SK-N-SH (cell line): ENCODE data around the gene GULP1. TPM values are rescaled to one million over a fixed set of nuclear protein-coding genes. Genes with fewer than 3 reads are reported as not detected.

Experiments used
- CTCF ChIA-PET: fragments of 300-600, 350-600 bp; formaldehyde crosslinking; extraction: SDS; loops from one replicate; lab custom pipeline; 2021; lab: Yijun Ruan, JAX
- POLR2A ChIA-PET: fragments of 350-600 bp; sonication (Branson Sonifier 250); formaldehyde crosslinking; extraction: SDS; loops from one replicate; lab custom pipeline; 2020; ENCODE audit warnings: antibody characterized with exemption, inconsistent platforms; lab: Yijun Ruan, JAX
- DNase-seq: peaks from one replicate; pipeline ENCODE4 v3.0.0; 2012
- H2AFZ ChIP-seq: fragments of 200-600 bp; sonication (generic); 2 replicates; pipeline ENCODE4 v1.8.1; 2016; ENCODE audit warnings: antibody characterized with exemption, mild to moderate bottlenecking, low read depth
- H3F3A ChIP-seq: fragments of 200-600 bp; sonication (generic); replicated peaks from 2 replicates; pipeline ENCODE3; 2016; ENCODE audit warnings: antibody characterized with exemption, mild to moderate bottlenecking; ENCODE audit not compliant: insufficient read depth
- H3K27ac ChIP-seq, 2 experiments: fragments of 200-500 bp in 1 of 2; fragments of 200-600 bp in 1 of 2; sonication (Bioruptor generic) in 1 of 2; sonication (generic), shearing (Covaris generic) in 1 of 2; 2 replicates each; pipeline versions ENCODE4 v1.5.1 to v1.6.1; 2014 to 2016; ENCODE audit warnings: low read depth in 2 of 2, inconsistent platforms in 1 of 2, low read length in 1 of 2, mild to moderate bottlenecking in 1 of 2, mixed read lengths in 1 of 2
- H3K27me3 ChIP-seq: fragments of 200-600 bp; sonication (generic), shearing (Covaris generic); 2 replicates; pipeline ENCODE4 v1.6.1; 2016; ENCODE audit warnings: mixed run types; ENCODE audit not compliant: insufficient read depth
- H3K36me3 ChIP-seq, 2 experiments: fragments of 200-500 bp in 1 of 2; fragments of 200-600 bp in 1 of 2; sonication (Bioruptor generic) in 1 of 2; sonication (generic) in 1 of 2; replicated peaks in 1 of 2; 2 replicates each; pipeline versions ENCODE3 to v1.5.1; 2014 to 2016; ENCODE audit warnings: low read length in 1 of 2, mild to moderate bottlenecking in 1 of 2; ENCODE audit not compliant: insufficient read depth in 2 of 2, control insufficient read depth in 1 of 2
- H3K4me1 ChIP-seq, 2 experiments: fragments of 200-500 bp in 1 of 2; fragments of 200-600 bp in 1 of 2; sonication (Bioruptor generic) in 1 of 2; sonication (generic), shearing (Covaris generic) in 1 of 2; 2 replicates each; pipeline versions ENCODE4 v1.5.1 to v1.6.1; 2014 to 2016; ENCODE audit warnings: low read depth in 1 of 2, low read length in 1 of 2, mixed run types in 1 of 2; ENCODE audit not compliant: insufficient read depth in 2 of 2, control insufficient read depth in 1 of 2
- H3K4me2 ChIP-seq: fragments of 200-600 bp; sonication (generic), shearing (Covaris generic); 2 replicates; pipeline ENCODE4 v1.6.1; 2017; ENCODE audit warnings: mixed run types
- H3K4me3 ChIP-seq, 2 experiments: fragments of 200-500 bp in 1 of 2; fragments of 200-600 bp in 1 of 2; sonication (Bioruptor generic) in 1 of 2; sonication (generic), shearing (Covaris generic) in 1 of 2; 2 replicates each; pipeline versions ENCODE4 v1.5.1 to v1.8.1; 2014 to 2016; ENCODE audit warnings: low read depth in 2 of 2, inconsistent platforms in 1 of 2, low read length in 1 of 2, mild to moderate bottlenecking in 1 of 2, mixed read lengths in 1 of 2, moderate library complexity in 1 of 2
- H3K79me2 ChIP-seq: fragments of 200-600 bp; sonication (generic); 2 replicates; pipeline ENCODE4 v1.8.1; 2017; ENCODE audit warnings: mild to moderate bottlenecking; ENCODE audit not compliant: insufficient read depth
- H3K9ac ChIP-seq: fragments of 200-600 bp; sonication (generic); 2 replicates; pipeline ENCODE4 v1.6.1; 2017; ENCODE audit warnings: mixed run types
- H3K9me2 ChIP-seq: fragments of 200-600 bp; sonication (generic); 2 replicates; pipeline ENCODE4 v1.6.1; 2017; ENCODE audit warnings: mixed run types
- H3K9me3 ChIP-seq: fragments of 200-600 bp; sonication (generic); 2 replicates; pipeline ENCODE4 v1.6.1; 2017; ENCODE audit warnings: mixed run types, mild to moderate bottlenecking, moderate library complexity
- H4K20me1 ChIP-seq: fragments of 200-600 bp; sonication (generic); 2 replicates; pipeline ENCODE4 v1.6.1; 2017; ENCODE audit warnings: mild to moderate bottlenecking, mixed run types; ENCODE audit not compliant: insufficient read depth
- CHD2 ChIP-seq: fragments of 150-350 bp; IDR thresholded peaks from 2 replicates; pipeline ENCODE4 v1.6.1; 2018; ENCODE audit warnings: low read length; ENCODE audit not compliant: partially characterized antibody
- EZH2phosphoT487 ChIP-seq: fragments of 200-600 bp; sonication (generic); IDR thresholded peaks from 2 replicates; pipeline ENCODE4 v1.6.1; 2017; ENCODE audit warnings: low read depth, mixed run types, mild to moderate bottlenecking, antibody characterized with exemption, moderate library complexity, borderline replicate concordance
- FOSL2 ChIP-seq: IDR thresholded peaks from 2 replicates; pipeline ENCODE4 v1.4.0; 2012; ENCODE audit warnings: low read depth, mild to moderate bottlenecking, moderate library complexity, borderline replicate concordance
- FOXJ3 ChIP-seq: sonication (generic); formaldehyde crosslinking; IDR thresholded peaks from 2 replicates; pipeline ENCODE4 v1.5.1; 2020; ENCODE audit warnings: mild to moderate bottlenecking, missing genetic modification reagents
- FOXM1 ChIP-seq: IDR thresholded peaks from 2 replicates; pipeline ENCODE4 v1.4.0; 2012; ENCODE audit warnings: low read depth, mild to moderate bottlenecking
- MEF2A ChIP-seq: IDR thresholded peaks from 2 replicates; pipeline ENCODE4 v1.4.0; 2012; ENCODE audit warnings: low read depth, borderline replicate concordance
- MXI1 ChIP-seq: IDR thresholded peaks from 2 replicates; pipeline ENCODE4 v1.6.1; 2012; ENCODE audit warnings: mild to moderate bottlenecking, low read depth, low read length, improper control_type of control experiment
- NRF1 ChIP-seq: IDR thresholded peaks from 2 replicates; pipeline ENCODE4 v1.6.1; 2012; ENCODE audit warnings: low read depth, mild to moderate bottlenecking, low read length
- RFX5 ChIP-seq: IDR thresholded peaks from 2 replicates; pipeline ENCODE4 v1.6.1; 2012; ENCODE audit warnings: mild to moderate bottlenecking, improper control_type of control experiment, low read length
- SIN3A ChIP-seq: IDR thresholded peaks from 2 replicates; pipeline ENCODE4 v1.6.1; 2012; ENCODE audit warnings: low read depth, mild to moderate bottlenecking, low read length, moderate library complexity, borderline replicate concordance
- SMC3 ChIP-seq: IDR thresholded peaks from 2 replicates; pipeline ENCODE4 v1.6.1; 2012; ENCODE audit warnings: low read depth, low read length, improper control_type of control experiment
- TAF1 ChIP-seq: IDR thresholded peaks from 2 replicates; pipeline ENCODE4 v1.6.1; 2012; ENCODE audit warnings: low read depth, mild to moderate bottlenecking, low read length, moderate library complexity, borderline replicate concordance
- TEAD4 ChIP-seq: IDR thresholded peaks from 2 replicates; pipeline ENCODE4 v1.4.0; 2012; ENCODE audit warnings: mild to moderate bottlenecking, borderline replicate concordance; ENCODE audit not compliant: insufficient read depth
- WGBS: methylation state at CpG from one replicate; pipeline ENCODE4 v1.1.6; 2017; ENCODE audit warnings: low lambda C conversion rate; 5-methylcytosine and 5-hydroxymethylcytosine counted together
- polyA plus RNA-seq, 3 experiments: library from polyadenylated mRNA; depleted of rRNA; stranded (reverse); fragments of >200 nt; gene quantifications; 2 replicates each; pipeline ENCODE4 v1.2.3, GENCODE V29; 2012
- TF ChIP-seq, protein P1 (sequence below): fragments of 150-350 bp; IDR thresholded peaks from 2 replicates; pipeline ENCODE4 v1.6.1; 2016; ENCODE audit warnings: mild to moderate bottlenecking, low read depth, low read length
- TF ChIP-seq, protein P2 (sequence below): IDR thresholded peaks from 2 replicates; pipeline ENCODE4 v1.4.0; 2012; ENCODE audit warnings: low read depth
- TF ChIP-seq, protein P3 (sequence below): fragments of 150-350 bp; IDR thresholded peaks from 2 replicates; pipeline ENCODE4 v1.6.1; 2017; ENCODE audit warnings: antibody characterized with exemption, low read length, low read depth, borderline replicate concordance
- TF ChIP-seq, protein P4 (sequence below): fragments of 200-600 bp; sonication (generic); IDR thresholded peaks from 2 replicates; pipeline ENCODE4 v1.6.1; 2017; ENCODE audit warnings: antibody characterized with exemption, mild to moderate bottlenecking, moderate library complexity
- TF ChIP-seq, protein P5 (sequence below): IDR thresholded peaks from 2 replicates; pipeline ENCODE4 v1.6.1; 2012; ENCODE audit warnings: mild to moderate bottlenecking, low read depth, low read length, moderate library complexity

GULP1 gene
- polyA plus RNA-seq, 1 of the 3 experiments (the other 2 are of a cell fraction) = 33.8 TPM

DNA sequence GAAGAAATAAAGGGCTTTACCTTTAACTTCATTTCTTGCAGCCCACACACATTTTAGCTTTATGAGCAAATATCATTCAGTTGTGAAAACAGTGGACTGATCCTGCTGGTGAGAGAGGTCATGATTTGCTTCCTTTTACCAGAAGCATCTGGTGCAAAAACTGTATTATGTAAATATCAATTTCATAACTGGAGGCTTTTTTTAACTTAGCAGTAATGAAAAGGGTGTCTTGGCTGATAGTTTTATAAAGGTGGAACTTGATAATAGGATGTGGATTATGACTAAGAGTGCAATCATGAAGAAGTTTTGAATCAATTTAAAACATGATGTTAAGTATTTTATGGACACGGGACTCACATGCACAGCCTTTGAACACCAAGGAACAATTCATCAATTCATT lies 304.4 kb downstream of the GULP1 start:
- no peak overlapping the region for H3K9ac ChIP-seq
- H3K9me3 ChIP-seq = no peaks in the 10 kb centered on the region
- H3K4me1 ChIP-seq = peaks cover 2 to 5% of the 10 kb centered on the region in 2 experiments; a peak in 2 of 4 replicates
- H3K36me3 ChIP-seq = peaks cover 59 to 74% of the 10 kb centered on the region in 2 experiments
- no peak overlapping the region; a peak in 1 of 4 replicates for H3K27ac ChIP-seq
- H3K27me3 ChIP-seq = no peaks in the 10 kb centered on the region
- peaks cover 17% of the 10 kb centered on the region for H3F3A ChIP-seq
- no peaks in the 10 kb centered on the region; the same call in 1 of the 2 replicates for H3K9me2 ChIP-seq
- DNase-seq = no peak
- WGBS = 93% methylated on average over 1 of the region's 1 CpG
- TF ChIP-seq TAF1 = no peak
- no peak for TF ChIP-seq MXI1
- TF ChIP-seq, protein P1, sequence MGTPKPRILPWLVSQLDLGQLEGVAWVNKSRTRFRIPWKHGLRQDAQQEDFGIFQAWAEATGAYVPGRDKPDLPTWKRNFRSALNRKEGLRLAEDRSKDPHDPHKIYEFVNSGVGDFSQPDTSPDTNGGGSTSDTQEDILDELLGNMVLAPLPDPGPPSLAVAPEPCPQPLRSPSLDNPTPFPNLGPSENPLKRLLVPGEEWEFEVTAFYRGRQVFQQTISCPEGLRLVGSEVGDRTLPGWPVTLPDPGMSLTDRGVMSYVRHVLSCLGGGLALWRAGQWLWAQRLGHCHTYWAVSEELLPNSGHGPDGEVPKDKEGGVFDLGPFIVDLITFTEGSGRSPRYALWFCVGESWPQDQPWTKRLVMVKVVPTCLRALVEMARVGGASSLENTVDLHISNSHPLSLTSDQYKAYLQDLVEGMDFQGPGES = no peak
- no peak for TF ChIP-seq FOSL2
- no peak for TF ChIP-seq FOXJ3 (CRISPR knock-in tag)
- TF ChIP-seq, protein P2, sequence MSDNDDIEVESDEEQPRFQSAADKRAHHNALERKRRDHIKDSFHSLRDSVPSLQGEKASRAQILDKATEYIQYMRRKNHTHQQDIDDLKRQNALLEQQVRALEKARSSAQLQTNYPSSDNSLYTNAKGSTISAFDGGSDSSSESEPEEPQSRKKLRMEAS = no peak
- TF ChIP-seq EZH2phosphoT487 = no peak
- H3K79me2 ChIP-seq = no peaks in the 10 kb centered on the region; the same call in 1 of the 2 replicates
- H2AFZ ChIP-seq = no peak overlapping the region
- POLR2A ChIA-PET = no interaction called here
- CTCF ChIA-PET = no interaction called here
- H3K4me3 ChIP-seq = no peak overlapping the region
- no peaks in the 10 kb centered on the region for H4K20me1 ChIP-seq
- H3K4me2 ChIP-seq = no peak overlapping the region

DNA sequence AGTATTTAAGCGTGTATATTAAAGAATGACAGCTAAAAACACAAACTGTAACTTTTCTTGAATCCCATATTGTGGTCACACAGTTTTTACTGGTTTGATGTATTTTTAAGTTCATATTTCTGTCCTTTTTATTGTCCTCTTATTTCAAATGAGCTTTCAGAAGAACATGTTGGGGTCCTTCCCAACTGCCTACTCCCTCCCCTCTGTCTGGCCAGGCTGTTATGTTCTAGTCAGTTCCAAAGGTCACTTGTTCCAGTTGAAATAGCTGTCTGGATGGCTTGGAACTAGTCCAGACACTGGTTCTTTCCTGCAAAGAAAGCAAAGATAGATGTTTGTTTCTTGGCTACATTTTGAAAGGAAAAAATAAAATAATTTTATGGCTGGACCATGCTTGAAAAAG lies 306.9 kb downstream of the GULP1 start:
- H3K79me2 ChIP-seq = no peaks in the 10 kb centered on the region; the same call in 1 of the 2 replicates
- peaks cover 17% of the 10 kb centered on the region for H3F3A ChIP-seq
- CTCF ChIA-PET = no interaction called here
- H3K9ac ChIP-seq = no peak overlapping the region
- 97% methylated on average over 1 of the region's 1 CpG for WGBS
- peaks cover 42 to 54% of the 10 kb centered on the region in 2 experiments for H3K36me3 ChIP-seq
- H3K4me1 ChIP-seq = peaks cover 2 to 5% of the 10 kb centered on the region in 2 experiments; a peak in 2 of 4 replicates
- TF ChIP-seq, protein P3, sequence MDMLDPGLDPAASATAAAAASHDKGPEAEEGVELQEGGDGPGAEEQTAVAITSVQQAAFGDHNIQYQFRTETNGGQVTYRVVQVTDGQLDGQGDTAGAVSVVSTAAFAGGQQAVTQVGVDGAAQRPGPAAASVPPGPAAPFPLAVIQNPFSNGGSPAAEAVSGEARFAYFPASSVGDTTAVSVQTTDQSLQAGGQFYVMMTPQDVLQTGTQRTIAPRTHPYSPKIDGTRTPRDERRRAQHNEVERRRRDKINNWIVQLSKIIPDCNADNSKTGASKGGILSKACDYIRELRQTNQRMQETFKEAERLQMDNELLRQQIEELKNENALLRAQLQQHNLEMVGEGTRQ = no peak
- TF ChIP-seq, protein P4, sequence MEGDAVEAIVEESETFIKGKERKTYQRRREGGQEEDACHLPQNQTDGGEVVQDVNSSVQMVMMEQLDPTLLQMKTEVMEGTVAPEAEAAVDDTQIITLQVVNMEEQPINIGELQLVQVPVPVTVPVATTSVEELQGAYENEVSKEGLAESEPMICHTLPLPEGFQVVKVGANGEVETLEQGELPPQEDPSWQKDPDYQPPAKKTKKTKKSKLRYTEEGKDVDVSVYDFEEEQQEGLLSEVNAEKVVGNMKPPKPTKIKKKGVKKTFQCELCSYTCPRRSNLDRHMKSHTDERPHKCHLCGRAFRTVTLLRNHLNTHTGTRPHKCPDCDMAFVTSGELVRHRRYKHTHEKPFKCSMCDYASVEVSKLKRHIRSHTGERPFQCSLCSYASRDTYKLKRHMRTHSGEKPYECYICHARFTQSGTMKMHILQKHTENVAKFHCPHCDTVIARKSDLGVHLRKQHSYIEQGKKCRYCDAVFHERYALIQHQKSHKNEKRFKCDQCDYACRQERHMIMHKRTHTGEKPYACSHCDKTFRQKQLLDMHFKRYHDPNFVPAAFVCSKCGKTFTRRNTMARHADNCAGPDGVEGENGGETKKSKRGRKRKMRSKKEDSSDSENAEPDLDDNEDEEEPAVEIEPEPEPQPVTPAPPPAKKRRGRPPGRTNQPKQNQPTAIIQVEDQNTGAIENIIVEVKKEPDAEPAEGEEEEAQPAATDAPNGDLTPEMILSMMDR = no peak
- no peak for TF ChIP-seq CHD2
- TF ChIP-seq TEAD4 = no peak
- TF ChIP-seq FOXM1 = no peak
- no peak for TF ChIP-seq MXI1
- no peak for TF ChIP-seq SMC3
- TF ChIP-seq MEF2A = no peak
- no peak for TF ChIP-seq FOSL2
- no peak for TF ChIP-seq RFX5
- no peak for TF ChIP-seq NRF1
- TF ChIP-seq SIN3A = no peak
- TF ChIP-seq, protein P5, sequence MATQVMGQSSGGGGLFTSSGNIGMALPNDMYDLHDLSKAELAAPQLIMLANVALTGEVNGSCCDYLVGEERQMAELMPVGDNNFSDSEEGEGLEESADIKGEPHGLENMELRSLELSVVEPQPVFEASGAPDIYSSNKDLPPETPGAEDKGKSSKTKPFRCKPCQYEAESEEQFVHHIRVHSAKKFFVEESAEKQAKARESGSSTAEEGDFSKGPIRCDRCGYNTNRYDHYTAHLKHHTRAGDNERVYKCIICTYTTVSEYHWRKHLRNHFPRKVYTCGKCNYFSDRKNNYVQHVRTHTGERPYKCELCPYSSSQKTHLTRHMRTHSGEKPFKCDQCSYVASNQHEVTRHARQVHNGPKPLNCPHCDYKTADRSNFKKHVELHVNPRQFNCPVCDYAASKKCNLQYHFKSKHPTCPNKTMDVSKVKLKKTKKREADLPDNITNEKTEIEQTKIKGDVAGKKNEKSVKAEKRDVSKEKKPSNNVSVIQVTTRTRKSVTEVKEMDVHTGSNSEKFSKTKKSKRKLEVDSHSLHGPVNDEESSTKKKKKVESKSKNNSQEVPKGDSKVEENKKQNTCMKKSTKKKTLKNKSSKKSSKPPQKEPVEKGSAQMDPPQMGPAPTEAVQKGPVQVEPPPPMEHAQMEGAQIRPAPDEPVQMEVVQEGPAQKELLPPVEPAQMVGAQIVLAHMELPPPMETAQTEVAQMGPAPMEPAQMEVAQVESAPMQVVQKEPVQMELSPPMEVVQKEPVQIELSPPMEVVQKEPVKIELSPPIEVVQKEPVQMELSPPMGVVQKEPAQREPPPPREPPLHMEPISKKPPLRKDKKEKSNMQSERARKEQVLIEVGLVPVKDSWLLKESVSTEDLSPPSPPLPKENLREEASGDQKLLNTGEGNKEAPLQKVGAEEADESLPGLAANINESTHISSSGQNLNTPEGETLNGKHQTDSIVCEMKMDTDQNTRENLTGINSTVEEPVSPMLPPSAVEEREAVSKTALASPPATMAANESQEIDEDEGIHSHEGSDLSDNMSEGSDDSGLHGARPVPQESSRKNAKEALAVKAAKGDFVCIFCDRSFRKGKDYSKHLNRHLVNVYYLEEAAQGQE = no peak
- H3K9me3 ChIP-seq = no peaks in the 10 kb centered on the region
- POLR2A ChIA-PET = no interaction called here
- DNase-seq = no peak
- no peaks in the 10 kb centered on the region for H4K20me1 ChIP-seq
- no peak overlapping the region for H3K4me3 ChIP-seq
- peak overlapping the region in 1 of 2 experiments; percentile 53; a peak in 2 of 4 replicates for H3K27ac ChIP-seq
- no peak overlapping the region for H2AFZ ChIP-seq
- H3K9me2 ChIP-seq = no peaks in the 10 kb centered on the region; the same call in 1 of the 2 replicates
- H3K27me3 ChIP-seq = no peaks in the 10 kb centered on the region
- H3K4me2 ChIP-seq = no peak overlapping the region
